Measurements from ENCODE around the gene TGFA. TPM values are rescaled to one million over a fixed set of nuclear protein-coding genes. Genes with fewer than 3 reads are reported as not detected.
"Not testable (repeated sequence)": the region's sequence is repeated elsewhere in the genome, so short reads cannot be mapped to it uniquely, and the experiment has no call there.

TGFA gene
- total RNA-seq, 1 experiment from 2014 or later, result 8.1 TPM

DNA sequence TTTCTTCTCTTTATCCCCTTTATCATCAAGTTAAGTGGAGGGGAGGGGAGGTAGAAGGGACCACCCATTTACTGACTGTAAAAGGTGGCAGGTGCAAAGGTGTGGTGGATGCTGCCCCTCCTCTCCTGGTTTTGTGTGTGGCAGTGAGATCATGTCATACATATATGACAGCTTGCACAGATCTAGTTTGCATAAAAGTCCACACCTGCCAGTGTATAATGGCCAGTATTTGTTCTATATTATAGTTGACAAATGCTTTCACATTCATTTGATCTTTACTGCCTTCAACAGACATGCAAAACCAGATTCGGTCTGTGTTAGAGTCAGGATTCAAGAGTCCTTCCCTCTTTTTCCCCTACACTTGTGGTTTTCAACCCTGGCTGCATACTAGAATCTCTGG is 55.1 kb downstream of the TGFA start:
- DNase-seq (ENCODE audit: low read depth), result no peak

DNA sequence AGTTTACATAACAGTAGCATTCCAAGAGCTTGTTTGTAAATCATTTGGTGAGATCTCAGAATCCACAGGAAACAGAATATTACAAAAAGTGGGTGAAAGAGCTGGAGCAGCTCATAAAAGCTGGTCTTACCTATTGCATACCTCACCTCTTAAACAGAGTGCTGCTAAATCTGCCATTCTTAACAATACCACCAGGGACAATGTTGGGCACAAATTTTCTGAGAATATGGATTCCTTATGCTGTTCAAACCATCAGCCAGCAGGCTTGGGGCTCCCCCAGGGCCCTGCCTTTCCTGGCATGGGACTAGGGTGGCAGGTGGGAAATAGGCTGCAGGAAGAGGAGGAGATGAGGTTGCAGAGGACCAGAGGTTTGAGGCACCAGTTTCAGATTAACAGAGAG is 55.6 kb downstream of the TGFA start:
- peak; percentile 12 for DNase-seq (ENCODE audit: low read depth)

DNA sequence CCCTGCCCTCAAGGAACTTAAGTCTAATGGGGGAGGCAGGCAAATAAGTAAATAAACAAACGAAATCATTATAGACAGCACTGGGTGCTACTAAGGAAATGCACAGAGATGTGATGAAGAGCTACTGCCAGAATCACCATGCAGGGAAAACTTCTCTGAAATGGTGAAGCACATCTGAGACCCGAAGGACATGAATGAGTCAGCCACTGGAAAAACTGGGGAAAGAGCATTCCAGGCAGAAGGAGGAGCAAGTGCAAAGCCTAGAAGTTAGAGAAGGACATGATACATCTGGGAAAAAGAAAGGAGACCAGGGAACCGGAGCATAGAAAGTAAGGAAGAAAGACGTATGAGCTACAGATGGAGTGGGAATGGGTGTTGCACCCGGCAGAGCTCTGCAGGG is 56.8 kb downstream of the TGFA start:
- DNase-seq (ENCODE audit: low read depth), result no peak

DNA sequence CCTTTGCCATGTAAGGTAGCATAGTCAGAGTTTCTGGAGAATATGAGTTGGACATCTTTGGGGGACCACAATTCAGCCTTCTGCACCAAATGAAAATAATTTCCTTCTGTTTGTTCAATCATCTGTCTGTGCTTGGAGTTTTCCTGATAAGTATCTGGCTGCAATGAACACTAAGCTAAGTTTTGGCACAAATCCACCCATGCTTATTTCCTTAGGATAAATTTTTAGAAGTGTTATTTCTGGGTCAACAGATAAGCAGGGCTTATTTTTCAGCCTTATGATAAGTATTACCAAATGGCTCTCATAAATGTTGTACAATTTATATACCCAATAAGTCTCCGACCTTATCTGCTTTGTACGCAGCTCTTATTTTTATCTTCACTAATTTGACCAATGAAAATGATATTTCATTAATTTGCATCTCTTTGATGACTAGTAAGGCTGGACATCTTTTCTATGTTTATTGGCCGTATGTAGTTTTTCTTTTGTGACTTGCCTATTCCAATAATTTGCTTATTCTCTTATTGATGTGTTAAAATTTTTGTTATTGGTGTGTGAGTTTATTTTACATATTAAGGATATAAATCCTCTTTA is 59.2 kb downstream of the TGFA start:
- DNase-seq (ENCODE audit: low read depth), result no peak

DNA sequence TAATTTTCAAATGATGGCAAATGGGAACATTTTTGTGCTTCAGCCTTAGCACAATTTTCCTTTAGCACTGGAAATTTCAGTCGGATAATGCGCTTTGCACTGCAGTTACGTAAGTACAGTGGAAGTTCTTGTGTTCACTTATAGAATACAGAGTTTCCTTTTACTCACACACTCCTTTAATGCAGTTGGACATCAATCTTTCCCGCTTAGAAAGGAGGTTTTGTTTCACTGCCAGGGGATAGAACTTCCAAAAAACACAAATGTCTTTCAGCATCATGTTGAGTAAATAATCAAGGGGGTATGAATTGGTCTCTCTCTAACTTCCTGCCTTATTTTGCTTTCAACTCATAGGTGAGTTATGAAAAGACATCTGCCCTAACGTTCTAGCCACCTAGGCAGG is 63.2 kb downstream of the TGFA start:
- DNase-seq (ENCODE audit: low read depth), result no peak

DNA sequence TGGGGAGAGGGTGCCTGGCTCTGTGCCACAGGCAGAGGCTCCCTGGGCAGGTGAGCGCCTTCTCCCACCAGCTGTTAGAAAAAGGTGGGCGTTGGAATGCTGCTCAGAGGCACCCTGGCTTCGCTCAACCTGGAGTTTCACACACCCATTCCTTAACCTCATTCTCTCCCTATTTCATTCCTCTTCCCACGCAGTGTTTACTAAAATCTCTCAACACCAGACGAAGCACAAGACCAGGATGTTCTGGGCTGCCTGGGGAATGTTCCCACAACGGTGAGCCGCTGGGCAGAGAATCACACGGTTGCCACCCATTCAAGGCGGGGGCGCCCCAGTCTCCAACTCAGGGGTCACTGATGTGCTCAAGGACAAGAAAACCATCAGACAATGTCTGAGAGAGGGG is 64.5 kb downstream of the TGFA start:
- no peak for DNase-seq (ENCODE audit: low read depth)

DNA sequence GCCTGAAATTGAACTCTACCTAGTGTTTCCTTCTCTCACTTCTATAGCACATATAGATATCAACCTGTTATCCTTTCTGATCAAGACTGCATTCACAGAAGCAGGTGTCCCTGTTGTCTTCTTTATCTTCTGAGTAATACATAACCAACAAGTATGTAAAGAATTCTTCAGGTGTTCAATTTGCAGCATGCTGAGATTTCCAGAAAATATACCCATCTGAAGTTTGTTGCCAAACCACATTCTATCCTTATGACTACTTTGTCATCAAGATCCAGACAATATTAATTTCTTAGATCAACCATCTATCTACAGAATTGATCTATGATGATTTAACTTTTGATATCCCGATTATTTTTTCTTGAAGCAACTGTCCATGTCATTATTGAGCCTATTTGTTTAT is 69.5 kb downstream of the TGFA start:
- DNase-seq (ENCODE audit: low read depth), result no peak

DNA sequence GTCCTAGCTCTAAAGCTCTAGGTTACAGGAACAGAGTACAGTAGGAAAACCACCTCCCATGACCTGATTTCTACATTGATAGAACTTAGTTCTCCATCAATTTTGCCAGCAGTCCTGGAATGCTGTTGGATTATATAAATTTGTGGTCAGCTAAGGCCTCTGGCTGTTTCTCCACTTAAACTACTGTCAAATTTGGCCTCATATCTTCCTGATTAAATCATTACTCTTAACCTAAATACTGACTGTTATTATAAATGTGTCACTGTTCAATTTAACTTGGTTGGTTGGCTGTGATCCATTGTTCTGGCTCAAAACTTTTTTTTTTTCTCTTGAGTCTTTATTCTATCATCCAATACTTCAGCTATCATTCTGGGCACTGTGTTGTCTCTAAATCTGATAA is 71.2 kb downstream of the TGFA start:
- peak; percentile 69 for DNase-seq (ENCODE audit: low read depth)

DNA sequence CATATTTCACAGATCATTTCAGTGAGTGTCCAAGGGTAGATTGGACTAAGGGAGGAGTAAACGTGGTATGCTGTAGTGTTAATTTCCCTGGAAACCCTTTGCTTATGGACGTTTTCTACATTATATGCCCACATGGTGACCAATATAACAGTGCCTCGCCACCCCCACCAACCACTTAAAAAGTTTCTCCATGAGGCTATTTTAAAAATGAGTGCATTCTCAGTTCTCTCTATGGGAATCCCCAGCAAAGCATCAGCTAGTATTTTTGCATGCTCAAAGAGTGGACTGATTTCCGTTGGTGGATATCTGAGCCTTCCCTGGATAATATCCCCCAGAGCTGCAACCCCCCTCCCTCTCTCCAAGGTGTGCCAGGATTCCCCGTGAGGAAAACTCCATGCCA is 73.2 kb downstream of the TGFA start:
- DNase-seq (ENCODE audit: low read depth), result no peak

DNA sequence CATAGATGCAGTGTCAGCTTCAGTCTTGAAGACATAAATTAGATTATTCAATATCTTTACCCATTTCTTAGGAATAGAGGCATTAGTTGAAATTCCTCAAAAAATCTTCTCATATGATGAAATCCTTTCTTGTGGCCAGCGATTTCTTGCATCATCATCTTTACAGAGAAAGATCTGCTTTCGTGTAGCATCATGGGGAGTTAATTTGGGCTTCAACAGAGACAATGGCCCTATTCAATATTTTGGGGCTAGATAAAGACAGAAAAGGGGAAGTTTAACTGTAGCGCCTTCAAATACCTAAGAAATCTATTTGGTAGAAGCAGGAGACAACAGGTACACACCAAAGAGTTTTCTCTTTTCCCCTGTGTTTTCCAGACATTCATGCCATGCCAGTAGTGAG is 73.8 kb downstream of the TGFA start:
- no peak for DNase-seq (ENCODE audit: low read depth)

DNA sequence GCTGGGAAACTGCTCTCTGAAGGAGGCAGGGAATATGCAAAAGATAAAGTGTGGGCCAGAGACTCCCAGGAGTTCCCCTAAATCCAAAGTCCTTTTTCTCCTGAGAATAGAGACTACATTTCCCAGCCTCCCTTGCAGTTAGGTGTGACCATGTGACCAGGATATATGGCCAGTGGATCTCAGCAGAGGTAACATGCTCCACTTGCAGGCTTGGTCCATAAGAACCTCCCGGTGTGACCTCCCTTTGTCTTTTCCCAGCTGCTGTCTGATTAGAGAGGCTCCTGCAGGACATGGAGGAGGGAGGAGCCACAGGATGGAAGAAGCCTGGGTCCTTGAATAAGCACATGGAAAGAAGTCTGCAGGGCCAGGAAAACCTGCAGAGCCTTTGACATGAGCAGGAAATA is 76.2 kb downstream of the TGFA start:
- DNase-seq (ENCODE audit: low read depth), result no peak

DNA sequence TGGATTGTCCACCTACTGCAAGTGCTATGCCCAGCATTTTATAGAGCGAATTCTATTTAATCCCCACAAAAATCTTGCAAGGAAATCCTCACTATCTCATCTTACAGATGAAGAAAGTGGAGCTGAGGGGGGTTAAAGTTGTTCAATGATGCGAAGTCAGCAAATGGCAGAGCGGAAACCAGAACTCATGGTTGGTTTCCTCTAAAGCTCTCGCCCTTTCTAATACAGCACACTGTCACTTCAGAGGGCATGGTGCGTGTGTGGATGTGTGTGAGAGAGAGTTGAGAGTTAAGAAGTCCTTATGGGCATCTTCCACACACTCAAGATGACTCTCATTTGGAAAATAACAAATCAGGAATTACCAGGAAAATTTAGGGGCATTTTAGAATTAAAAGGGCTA is 78.4 kb downstream of the TGFA start:
- no peak for DNase-seq (ENCODE audit: low read depth)

DNA sequence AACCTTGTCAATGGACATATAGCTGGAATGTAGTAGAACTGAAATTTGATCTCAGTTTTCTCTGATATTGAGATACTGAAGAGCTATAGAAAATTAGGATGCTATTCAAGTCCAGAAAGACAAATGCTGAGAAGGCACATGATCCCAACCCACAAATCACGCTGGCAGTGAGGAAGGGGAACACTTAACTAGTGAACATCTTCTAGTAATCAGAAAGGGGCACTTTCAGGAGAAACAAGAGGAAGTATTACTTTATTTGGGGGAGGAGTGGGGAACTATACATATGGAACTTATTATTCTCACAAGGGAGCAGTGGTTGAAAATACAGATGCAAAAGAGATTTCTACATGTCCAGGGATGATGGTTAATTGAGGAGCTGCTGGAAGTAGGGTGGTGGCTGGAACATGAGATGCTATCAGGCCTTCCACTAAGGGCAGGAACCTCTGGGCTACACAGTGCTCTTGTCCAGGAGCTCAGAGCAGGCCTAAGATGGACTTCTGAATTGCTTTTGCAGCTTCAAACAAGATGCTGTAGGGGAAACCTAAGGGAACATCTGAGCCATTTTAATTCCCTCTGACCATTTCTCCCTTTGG is 79.3 kb downstream of the TGFA start:
- DNase-seq (ENCODE audit: low read depth), result no peak

DNA sequence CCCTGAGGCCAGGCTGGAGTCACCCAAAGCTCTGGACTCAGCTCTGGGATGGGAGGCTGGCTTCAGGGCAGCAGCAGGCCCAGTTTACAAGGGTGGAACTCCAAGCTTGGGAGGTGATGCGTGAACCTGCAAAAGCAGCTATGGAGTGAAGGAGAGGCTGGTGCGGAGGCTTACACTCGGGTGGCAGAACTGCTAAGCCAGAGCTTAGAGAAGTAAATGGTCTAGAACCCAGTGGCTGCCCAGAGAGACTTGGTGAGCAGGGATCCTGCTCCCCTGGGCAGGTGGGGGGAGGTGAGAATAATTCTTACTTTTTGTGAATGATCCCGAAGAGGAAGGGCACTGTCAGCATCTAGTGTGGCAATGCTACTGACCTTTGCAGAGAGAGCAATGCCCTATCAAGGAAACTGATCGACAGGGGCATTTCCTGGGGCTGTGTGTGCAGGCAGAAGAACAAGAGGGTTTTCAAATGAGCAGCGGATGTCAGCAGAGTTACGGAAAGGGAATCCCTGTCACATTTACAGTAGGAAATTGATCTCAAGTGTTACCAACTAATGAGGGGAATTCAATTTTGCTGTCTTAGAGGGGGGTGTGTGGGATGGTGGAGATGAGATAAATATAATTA is 80.4 kb downstream of the TGFA start:
- no peak for DNase-seq (ENCODE audit: low read depth)

DNA sequence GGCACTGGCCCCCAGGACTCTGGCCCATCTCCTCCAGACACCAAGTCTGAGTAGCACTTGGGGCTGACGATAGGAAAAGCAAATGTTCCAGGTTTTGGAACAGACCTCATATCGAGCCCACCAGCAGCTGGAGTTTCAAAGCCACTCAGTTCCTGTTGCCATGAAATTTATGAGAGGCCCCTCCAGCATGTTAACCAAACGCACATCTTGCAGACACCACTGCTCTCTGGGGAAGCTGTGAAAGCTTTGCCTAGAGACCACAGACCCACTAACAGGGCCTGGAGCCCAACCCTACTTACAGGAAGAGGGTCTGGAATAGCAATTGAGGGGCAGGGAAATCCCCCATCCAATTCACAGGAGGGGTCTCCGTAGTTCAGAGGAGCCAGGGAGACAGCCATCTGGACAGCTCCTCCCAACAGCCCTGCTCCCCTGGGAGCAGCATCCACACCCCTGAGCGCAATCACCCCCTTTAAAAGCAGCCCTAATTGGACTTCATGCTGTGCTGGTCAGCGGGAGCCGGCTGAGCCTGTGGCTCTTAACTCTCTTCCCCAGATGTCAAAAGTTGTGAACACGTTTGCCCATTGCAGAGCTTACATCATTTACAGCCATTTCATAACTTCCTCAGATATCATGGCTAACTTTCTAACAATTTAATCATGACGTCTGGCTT is 81.3 kb downstream of the TGFA start:
- DNase-seq (ENCODE audit: low read depth), result no peak

DNA sequence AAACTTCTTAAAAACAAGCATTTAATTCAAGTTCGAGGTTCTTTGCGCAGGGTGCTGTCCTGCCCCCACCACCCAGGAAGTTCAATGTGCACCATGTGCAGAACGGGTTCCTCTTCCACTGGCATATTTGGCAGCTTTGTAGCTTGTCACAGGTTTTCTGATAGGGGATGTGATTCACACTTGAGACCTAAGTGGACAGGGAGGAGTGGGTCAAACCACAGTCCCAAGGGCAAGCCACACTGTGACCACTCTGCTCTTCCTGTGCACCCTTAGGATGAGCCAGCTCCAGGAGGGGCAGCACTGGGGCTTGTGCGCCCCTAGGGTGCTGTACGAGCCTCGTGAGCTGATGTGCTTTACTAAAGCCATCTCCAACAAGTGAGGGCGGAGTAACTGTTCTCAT is 82.5 kb downstream of the TGFA start:
- DNase-seq (ENCODE audit: low read depth), result peak; percentile 43

DNA sequence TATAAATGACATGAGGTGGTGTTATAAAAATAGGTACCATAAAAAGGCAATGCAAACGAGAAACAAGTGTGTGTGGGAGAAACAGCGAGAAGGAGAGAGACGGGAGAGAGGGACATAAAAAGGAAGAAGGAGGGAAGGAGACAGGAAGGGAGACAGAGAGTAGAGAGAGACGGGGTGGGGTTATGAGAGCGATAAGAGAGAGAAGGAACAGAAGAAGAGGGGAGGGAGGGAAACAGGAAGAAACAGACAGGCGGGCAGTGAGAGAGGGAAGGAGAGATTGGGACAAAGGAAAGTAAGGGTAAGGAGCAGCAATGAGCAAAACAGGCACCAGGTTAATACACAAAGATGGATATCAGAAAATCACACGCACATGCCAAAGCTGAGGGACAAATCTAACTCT is 83.7 kb downstream of the TGFA start:
- no peak for DNase-seq (ENCODE audit: low read depth)

DNA sequence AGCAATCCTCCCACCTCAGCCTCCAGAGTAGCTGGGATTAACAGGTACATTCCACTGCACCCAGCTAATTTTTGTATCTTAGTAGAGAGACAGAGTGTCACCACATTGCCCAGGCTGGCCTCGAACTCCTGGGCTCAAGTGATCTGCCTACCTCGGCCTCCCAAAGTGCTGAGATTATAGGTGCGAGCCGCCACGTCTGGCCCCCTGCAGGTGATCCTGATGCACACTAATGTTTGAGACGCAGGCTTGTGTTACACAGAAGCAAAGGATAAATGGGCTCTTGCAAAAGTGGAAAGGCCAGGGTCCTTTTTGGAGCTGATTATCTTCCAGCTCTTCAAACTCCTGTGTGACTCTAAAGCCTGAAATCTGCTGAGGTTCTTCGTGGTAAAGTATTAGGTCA is 84.2 kb downstream of the TGFA start:
- DNase-seq (ENCODE audit: low read depth), result no peak

DNA sequence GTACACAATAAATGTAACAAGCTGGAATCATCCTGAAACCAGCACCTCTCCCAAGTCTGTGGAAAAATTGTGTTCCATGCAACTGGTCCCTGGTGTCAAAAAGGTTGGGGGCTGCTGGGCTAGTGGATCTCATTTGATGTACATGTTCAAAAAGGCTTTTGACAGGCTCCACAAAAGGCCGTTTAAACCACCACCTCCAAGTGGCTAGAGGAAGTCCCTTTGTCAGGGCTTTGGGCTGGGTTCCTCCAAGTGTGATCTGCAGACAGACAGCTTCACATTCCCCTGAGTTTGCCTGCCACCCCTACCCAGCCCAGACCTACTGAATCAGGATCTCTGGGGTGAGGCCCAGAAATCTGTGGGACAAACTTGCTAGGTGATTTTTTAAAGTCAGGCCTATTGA is 84.7 kb downstream of the TGFA start:
- no peak for DNase-seq (ENCODE audit: low read depth)

DNA sequence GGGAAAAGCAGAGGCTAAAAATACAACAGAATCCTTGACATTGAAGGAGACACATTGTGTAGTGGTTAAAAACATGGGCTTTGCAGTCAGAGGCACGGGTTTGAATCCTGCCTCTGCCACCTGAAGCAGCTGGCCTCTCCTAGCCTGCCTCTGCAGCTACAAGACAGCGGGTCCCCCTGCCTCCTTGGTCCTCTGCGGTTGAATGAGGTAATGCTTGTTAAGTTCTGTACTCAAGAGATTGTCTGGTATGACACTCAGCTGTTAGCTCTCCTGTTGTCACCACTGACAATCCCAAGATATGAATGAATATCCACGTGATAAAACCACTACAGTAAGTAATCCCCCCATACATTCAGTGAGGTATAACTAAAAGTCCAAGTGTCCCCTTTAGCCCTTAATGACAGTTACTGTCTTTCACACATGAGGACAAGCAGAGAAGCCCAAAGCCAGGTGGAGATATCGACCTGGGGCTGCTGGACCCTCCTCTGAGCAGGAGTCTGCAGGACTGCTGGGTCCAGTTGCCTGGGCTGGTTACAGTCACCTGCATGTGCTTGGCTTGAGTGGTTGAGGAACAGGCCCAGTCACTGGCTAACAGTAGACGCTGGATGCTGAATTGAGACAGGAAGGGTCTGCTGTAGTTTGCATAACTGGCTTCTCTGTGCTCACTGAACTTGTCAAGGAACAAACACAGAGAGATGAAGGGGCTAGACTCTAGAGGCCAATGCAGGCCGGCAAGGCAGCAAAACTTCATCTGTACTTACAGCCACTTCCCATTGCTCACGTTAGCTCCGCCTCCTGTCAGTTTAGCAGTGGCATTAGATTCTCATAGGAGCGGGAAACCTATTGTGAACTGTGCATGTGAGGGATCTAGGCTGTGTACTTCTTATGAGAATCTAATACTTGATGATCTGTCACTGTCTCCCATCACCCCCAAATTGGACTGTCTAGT is 85.5 kb downstream of the TGFA start:
- DNase-seq (ENCODE audit: low read depth), result no peak

DNA sequence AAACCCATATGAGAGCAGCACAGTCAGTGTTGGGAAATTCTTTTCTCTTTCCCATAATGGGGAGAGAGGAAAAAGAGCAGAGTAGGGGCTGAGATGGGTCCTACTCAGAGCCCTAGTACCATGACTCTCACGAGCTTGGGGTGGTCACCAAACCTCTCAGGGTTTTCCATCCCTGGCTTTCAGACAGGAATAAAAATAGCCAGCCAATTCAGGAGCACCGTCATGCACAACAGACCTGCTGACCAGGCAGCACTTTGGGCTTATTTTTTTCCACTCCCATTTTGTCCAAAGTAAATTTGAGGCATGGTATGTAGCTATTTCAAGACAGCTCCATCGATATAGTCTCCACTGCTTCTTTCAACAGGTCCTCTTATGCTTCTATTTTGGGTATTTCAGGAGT is 86.4 kb downstream of the TGFA start:
- DNase-seq (ENCODE audit: low read depth), result no peak

DNA sequence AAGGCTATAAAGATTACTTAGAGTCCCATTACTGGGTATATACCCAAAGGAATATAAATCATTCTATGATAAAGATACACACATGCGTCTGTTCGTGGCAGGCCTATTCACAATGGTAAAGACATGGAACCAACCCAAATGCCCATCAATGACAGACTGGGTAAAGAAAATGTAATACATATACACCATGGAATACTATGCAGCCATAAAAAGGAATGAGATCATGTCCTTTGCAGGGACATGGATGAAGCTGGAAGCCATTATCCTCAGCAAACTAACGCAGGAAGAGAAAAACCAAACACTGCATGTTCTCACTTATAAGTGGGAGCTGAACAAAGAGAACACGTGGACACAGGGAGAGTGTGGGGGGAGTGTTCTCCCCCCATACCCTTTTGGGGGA is 87.0 kb downstream of the TGFA start:
- not testable (repeated sequence) for DNase-seq (ENCODE audit: low read depth)

Data from M059J (cell line).